BJ (cell line): ENCODE results near the gene BCAN. TPM values are rescaled to one million over a fixed set of nuclear protein-coding genes. Genes with fewer than 3 reads are reported as not detected.

Source experiments
- CTCF ChIA-PET: fragments of 350-600 bp; formaldehyde crosslinking; extraction: SDS; loops from one replicate; lab custom pipeline; 2021; ENCODE audit warnings: antibody characterized with exemption, inconsistent platforms; lab: Yijun Ruan, JAX
- POLR2A ChIA-PET: fragments of 300-600 bp; sonication (Branson Sonifier 250); formaldehyde crosslinking; extraction: SDS; loops from one replicate; lab custom pipeline; 2021; ENCODE audit warnings: antibody characterized with exemption; lab: Charles Lee
- DNase-seq: peaks from one replicate; pipeline ENCODE4 v3.0.0-alpha.2; 2011; ENCODE audit warnings: low read depth
- H3K27me3 ChIP-seq: 2 replicates; pipeline ENCODE4 v1.6.0; 2011; ENCODE audit warnings: low read length; ENCODE audit not compliant: control insufficient read depth, insufficient read depth
- H3K36me3 ChIP-seq: 2 replicates; pipeline ENCODE4 v1.5.1; 2011; ENCODE audit warnings: low read length; ENCODE audit not compliant: control insufficient read depth, insufficient read depth
- H3K4me3 ChIP-seq: 2 replicates; pipeline ENCODE4 v1.5.1; 2011; ENCODE audit warnings: low read depth, mild to moderate bottlenecking, control low read depth, low read length
- polyA plus RNA-seq: library from polyadenylated mRNA; depleted of rRNA; stranded (reverse); fragments of >200 nt; gene quantifications from 2 replicates; pipeline ENCODE4 v1.2.3, GENCODE V29; 2011
- TF ChIP-seq, protein P1 (sequence below): IDR thresholded peaks from 2 replicates; pipeline ENCODE4 v1.5.1; 2011; ENCODE audit warnings: low read depth, mild to moderate bottlenecking, control low read depth, inconsistent platforms, low read length, moderate library complexity; ENCODE audit not compliant: insufficient read depth

BCAN gene
- polyA plus RNA-seq, 1 experiment = 0.02 TPM

DNA sequence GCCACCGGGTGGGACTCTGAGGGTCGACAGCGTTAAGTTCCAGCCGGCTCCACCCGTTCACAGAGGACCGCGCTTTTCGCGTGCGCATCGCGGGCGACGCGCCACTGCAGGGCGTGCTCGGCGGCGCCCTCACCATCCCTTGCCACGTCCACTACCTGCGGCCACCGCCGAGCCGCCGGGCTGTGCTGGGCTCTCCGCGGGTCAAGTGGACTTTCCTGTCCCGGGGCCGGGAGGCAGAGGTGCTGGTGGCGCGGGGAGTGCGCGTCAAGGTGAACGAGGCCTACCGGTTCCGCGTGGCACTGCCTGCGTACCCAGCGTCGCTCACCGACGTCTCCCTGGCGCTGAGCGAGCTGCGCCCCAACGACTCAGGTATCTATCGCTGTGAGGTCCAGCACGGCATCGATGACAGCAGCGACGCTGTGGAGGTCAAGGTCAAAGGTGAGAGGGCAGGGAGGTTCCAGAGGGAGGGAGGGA is 4.9 kb downstream of the BCAN start:
- no peaks in the 10 kb centered on the region for H3K36me3 ChIP-seq
- no peak for DNase-seq
- TF ChIP-seq, protein P1, sequence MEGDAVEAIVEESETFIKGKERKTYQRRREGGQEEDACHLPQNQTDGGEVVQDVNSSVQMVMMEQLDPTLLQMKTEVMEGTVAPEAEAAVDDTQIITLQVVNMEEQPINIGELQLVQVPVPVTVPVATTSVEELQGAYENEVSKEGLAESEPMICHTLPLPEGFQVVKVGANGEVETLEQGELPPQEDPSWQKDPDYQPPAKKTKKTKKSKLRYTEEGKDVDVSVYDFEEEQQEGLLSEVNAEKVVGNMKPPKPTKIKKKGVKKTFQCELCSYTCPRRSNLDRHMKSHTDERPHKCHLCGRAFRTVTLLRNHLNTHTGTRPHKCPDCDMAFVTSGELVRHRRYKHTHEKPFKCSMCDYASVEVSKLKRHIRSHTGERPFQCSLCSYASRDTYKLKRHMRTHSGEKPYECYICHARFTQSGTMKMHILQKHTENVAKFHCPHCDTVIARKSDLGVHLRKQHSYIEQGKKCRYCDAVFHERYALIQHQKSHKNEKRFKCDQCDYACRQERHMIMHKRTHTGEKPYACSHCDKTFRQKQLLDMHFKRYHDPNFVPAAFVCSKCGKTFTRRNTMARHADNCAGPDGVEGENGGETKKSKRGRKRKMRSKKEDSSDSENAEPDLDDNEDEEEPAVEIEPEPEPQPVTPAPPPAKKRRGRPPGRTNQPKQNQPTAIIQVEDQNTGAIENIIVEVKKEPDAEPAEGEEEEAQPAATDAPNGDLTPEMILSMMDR = no peak
- no peak overlapping the region for H3K4me3 ChIP-seq
- H3K27me3 ChIP-seq = peaks cover 64% of the 10 kb centered on the region
- ChIA-PET CTCF (interaction anchor here (1.4 to 2.9 kb wide), 4 partner anchors 10 to 31 kb away, joined by 3 to 9 read pairs (median 6); partner anchors contain the start of gene NES), POLR2A (no interaction called here)

DNA sequence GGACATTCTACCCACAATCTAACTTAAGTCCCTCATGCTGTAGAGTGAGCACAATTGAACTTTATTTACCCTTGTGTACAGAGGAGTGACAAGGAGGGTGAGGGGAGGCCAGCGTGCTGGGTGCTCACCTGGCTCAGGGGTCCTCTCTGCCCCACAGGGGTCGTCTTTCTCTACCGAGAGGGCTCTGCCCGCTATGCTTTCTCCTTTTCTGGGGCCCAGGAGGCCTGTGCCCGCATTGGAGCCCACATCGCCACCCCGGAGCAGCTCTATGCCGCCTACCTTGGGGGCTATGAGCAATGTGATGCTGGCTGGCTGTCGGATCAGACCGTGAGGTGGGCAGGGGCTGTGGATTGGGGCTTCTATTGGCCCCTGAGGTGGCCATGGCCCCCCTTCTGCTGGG is 5.4 kb downstream of the BCAN start:
- peaks cover 61% of the 10 kb centered on the region for H3K27me3 ChIP-seq
- ChIA-PET CTCF (interaction anchor here (1.4 to 2.9 kb wide), 3 partner anchors 9 to 11 kb away, joined by 3 to 19 read pairs (median 9); no protein-coding TSS in a partner anchor), POLR2A (no interaction called here)

DNA sequence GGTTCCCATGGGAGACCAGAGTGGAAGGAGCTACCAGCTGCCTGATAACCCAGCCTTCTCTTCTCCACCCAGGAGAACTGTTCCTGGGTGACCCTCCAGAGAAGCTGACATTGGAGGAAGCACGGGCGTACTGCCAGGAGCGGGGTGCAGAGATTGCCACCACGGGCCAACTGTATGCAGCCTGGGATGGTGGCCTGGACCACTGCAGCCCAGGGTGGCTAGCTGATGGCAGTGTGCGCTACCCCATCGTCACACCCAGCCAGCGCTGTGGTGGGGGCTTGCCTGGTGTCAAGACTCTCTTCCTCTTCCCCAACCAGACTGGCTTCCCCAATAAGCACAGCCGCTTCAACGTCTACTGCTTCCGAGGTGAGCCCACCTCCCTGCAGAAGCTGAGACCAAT is 6.6 kb downstream of the BCAN start:
- Histone ChIP-seq H3K27me3 (peaks cover 51% of the 10 kb centered on the region), H3K4me3 (no peak overlapping the region), H3K36me3 (no peaks in the 10 kb centered on the region)
- no peak for DNase-seq
- TF ChIP-seq, protein P1 = no peak
- POLR2A ChIA-PET = no interaction called here
- CTCF ChIA-PET = interaction anchor here (0.6 to 3.5 kb wide), 7 partner anchors 8 to 78 kb away, joined by 3 to 32 read pairs (median 9); no protein-coding TSS in a partner anchor

More for the DNA sequence above, 5.4 kb downstream of the BCAN start:
- no peaks in the 10 kb centered on the region for H3K36me3 ChIP-seq
- TF ChIP-seq, protein P1 = no peak
- no peak overlapping the region for H3K4me3 ChIP-seq
- DNase-seq = no peak

DNA sequence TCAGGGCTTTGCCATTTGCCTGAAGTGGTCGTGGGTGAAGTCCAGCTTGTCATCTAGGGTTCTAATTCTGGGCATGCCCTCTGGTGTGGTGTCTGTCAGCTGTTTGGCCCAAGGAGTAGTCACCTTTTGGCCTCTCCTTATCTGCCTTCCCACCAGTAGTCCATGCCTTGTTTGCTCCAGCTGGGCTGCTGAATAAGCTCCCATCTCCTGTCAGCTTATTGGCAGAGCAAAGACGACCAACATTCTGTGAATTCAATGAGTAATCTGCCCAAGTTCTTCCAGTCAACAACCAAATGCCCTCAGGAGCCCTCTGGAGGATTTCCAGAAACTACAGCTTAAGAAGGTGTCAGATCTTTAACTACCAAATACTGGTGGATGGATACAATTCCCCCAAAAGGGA is 7.0 kb downstream of the BCAN start:
- ChIA-PET POLR2A (interaction anchor here (0.6 kb wide), 1 partner anchor 121 kb away, joined by 4 read pairs; no protein-coding TSS in a partner anchor), CTCF (interaction anchor here (1.1 to 3.5 kb wide), 7 partner anchors 8 to 77 kb away, joined by 3 to 32 read pairs (median 9); no protein-coding TSS in a partner anchor)
- TF ChIP-seq, protein P1 = no peak
- no peak for DNase-seq
- no peak overlapping the region for H3K4me3 ChIP-seq
- H3K27me3 ChIP-seq = peaks cover 46% of the 10 kb centered on the region
- H3K36me3 ChIP-seq = no peaks in the 10 kb centered on the region

DNA sequence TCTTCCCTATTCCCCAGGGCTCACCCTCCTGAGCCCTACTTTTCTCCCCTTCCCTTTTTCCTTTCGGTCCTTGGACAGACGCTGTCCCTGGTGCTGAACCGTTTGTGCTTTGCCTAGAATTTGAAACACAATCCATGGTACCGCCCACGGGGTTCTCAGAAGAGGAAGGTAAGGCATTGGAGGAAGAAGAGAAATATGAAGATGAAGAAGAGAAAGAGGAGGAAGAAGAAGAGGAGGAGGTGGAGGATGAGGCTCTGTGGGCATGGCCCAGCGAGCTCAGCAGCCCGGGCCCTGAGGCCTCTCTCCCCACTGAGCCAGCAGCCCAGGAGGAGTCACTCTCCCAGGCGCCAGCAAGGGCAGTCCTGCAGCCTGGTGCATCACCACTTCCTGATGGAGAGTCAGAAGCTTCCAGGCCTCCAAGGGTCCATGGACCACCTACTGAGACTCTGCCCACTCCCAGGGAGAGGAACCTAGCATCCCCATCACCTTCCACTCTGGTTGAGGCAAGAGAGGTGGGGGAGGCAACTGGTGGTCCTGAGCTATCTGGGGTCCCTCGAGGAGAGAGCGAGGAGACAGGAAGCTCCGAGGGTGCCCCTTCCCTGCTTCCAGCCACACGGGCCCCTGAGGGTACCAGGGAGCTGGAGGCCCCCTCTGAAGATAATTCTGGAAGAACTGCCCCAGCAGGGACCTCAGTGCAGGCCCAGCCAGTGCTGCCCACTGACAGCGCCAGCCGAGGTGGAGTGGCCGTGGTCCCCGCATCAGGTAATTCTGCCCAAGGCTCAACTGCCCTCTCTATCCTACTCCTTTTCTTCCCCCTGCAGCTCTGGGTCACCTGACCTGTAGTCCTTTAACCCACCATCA is 10.4 kb downstream of the BCAN start:
- Histone ChIP-seq H3K27me3 (peaks cover 41% of the 10 kb centered on the region), H3K36me3 (no peaks in the 10 kb centered on the region), H3K4me3 (no peak overlapping the region)
- ChIA-PET CTCF (interaction anchor here (0.6 to 3.1 kb wide), 5 partner anchors 17 to 54 kb away, joined by 3 to 13 read pairs (median 4); no protein-coding TSS in a partner anchor), POLR2A (no interaction called here)
- no peak for DNase-seq
- TF ChIP-seq, protein P1 = no peak
